PC-9 (cell line): ENCODE data around the gene INPP5A.

Experiments
- CTCF ChIP-seq: fragments of 200-600 bp; sonication (generic); conservative IDR thresholded peaks from 2 replicates; pipeline ENCODE4 v1.6.1; 2017; ENCODE audit warnings: mixed run types, antibody characterized with exemption, mild to moderate bottlenecking, moderate library complexity
- EZH2 ChIP-seq: fragments of 200-600 bp; sonication (generic); IDR thresholded peaks from 2 replicates; pipeline ENCODE4 v1.8.0; 2017; ENCODE audit warnings: antibody characterized with exemption, low read depth

- TF ChIP-seq CTCF (no peak), EZH2 (no peak)
Observed at GRCh38 chr10:132536877-132537683, 507 bp upstream of the INPP5A start.
